ENCODE data around the gene CHRM5. TPM values are rescaled to one million over a fixed set of nuclear protein-coding genes. Genes with fewer than 3 reads are reported as not detected.

Gene CHRM5, protein sequence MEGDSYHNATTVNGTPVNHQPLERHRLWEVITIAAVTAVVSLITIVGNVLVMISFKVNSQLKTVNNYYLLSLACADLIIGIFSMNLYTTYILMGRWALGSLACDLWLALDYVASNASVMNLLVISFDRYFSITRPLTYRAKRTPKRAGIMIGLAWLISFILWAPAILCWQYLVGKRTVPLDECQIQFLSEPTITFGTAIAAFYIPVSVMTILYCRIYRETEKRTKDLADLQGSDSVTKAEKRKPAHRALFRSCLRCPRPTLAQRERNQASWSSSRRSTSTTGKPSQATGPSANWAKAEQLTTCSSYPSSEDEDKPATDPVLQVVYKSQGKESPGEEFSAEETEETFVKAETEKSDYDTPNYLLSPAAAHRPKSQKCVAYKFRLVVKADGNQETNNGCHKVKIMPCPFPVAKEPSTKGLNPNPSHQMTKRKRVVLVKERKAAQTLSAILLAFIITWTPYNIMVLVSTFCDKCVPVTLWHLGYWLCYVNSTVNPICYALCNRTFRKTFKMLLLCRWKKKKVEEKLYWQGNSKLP
- polyA plus RNA-seq (2013, experiment 1 of 2) = not detected
- not detected for polyA plus RNA-seq (2013, experiment 2 of 2)

DNA sequence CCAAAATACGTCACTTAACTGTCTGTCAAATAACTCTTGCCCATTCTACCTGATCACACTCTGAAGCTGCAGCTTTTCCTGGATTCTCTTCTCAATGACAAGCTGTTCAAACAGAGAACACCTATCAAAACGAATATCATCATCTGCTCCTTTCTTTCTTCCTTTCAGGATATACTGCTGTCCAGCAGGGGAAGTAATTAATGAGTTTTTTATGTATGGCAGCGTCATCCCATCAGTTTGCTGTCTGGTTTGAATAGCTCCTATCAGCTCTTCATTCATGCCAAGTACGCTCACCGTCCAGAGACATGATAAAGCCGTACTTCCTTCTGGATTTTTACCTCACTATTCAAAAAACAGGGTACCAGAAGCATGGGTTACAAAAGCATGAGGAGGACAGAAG lies at the start of gene CHRM5:
Gene CHRM5 (plus strand): TSS at position 274 of the 400 bp plus-strand sequence. CDS start 94,221 bp downstream, outside the sequence.
- Histone ChIP-seq H3K4me1 (ENCODE audit: insufficient read depth, low read length) (0 out of 2 replicates have a peak, but pooled peaks cover 5% of the 10 kb centered on the region), H3K4me3 (ENCODE audit: low read length) (no peak within 1 kb of the TSS), H3K9me3 (ENCODE audit: insufficient read depth, low read depth, low read length) (no peaks in the 10 kb centered on the region), H3K9ac (ENCODE audit: low read depth, low read length) (no peak within 1 kb of the TSS), H3K36me3 (ENCODE audit: insufficient read depth, low read length) (no peaks in the 10 kb centered on the region), H3K27me3 (ENCODE audit: insufficient read depth, low read length) (no peaks in the 10 kb centered on the region), H3K27ac (ENCODE audit: low read depth, low read length) (no peak within 1 kb of the TSS)
- WGBS = 92% methylated on average over 6 of the region's 6 CpGs

DNA sequence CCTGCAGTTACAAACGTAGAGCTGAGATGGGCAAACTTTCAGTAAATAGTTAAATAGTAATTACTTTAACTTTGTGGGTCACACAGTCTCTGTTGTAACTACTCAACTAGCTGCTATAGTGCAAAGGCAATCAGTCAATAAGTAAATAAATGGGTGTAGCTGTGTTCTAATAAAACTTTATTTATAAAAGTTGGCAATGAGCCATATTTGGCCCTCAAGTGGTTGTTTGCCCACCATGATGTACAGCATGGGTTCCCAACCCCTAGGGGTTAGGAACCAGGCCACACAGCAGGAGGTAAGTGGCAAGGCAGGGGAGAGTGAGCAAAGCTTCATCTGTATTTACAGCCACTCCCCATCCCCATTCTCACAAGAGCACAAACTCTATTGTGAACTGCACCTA lies 44.9 kb upstream of the CHRM5 start:
- no peaks in the 10 kb centered on the region for H3K4me1 ChIP-seq (ENCODE audit: insufficient read depth, low read length)
- H3K9ac ChIP-seq (ENCODE audit: low read depth, low read length) = no peak overlapping the region
- no peak overlapping the region for H3K4me3 ChIP-seq (ENCODE audit: low read length)
- 0 out of 2 replicates have a peak, but pooled peaks cover 3% of the 10 kb centered on the region for H3K9me3 ChIP-seq (ENCODE audit: insufficient read depth, low read depth, low read length)
- H3K36me3 ChIP-seq (ENCODE audit: insufficient read depth, low read length) = no peaks in the 10 kb centered on the region
- WGBS = no CpG with 5 or more reads among the region's 1 CpG
- no peaks in the 10 kb centered on the region for H3K27me3 ChIP-seq (ENCODE audit: insufficient read depth, low read length)
- no peak overlapping the region for H3K27ac ChIP-seq (ENCODE audit: low read depth, low read length)

DNA sequence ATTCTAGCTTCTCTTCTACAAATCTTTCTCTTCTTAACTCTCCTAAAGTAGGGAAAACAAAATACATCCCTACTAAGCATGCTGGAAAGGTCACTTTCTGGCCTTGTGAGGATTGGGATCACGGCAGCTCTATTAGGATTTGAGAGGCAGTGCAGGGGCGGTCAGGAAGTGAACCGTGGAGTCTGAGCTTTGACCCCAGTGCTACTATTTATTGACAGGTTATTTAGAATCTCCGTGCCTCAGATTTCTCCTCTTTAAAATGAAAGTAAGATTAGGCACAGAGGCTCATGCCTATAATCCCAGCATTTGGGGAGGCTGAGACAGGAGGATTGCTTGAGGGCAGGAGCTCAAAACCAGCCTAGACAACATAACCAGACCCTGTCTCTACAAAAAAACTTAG lies 42.0 kb upstream of the CHRM5 start:
- Histone ChIP-seq H3K4me1 (ENCODE audit: insufficient read depth, low read length) (no peaks in the 10 kb centered on the region), H3K4me3 (ENCODE audit: low read length) (no peak overlapping the region), H3K9me3 (ENCODE audit: insufficient read depth, low read depth, low read length) (0 out of 2 replicates have a peak, but pooled peaks cover 3% of the 10 kb centered on the region), H3K9ac (ENCODE audit: low read depth, low read length) (no peak overlapping the region), H3K27me3 (ENCODE audit: insufficient read depth, low read length) (no peaks in the 10 kb centered on the region), H3K36me3 (ENCODE audit: insufficient read depth, low read length) (no peaks in the 10 kb centered on the region), H3K27ac (ENCODE audit: low read depth, low read length) (no peak overlapping the region)
- 88% methylated on average over 4 of the region's 4 CpGs for WGBS

DNA sequence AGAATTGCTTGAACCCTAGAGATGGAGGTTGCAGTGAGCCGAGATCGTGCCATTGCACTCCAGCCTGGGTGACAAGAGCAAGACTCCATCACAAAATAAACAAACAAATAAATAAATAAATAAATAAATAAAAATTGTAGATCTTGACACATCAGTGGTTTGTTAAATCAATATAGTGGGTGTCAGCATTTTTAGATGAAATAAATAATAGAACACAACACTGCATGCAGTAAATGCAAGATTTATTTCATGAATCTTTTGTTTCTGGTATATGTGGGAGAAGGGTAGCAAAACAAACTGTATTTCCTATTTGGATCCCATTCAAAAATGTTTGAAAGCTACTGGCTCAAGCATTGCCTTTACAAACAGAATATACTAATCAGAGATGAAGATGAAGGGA lies 35.6 kb upstream of the CHRM5 start:
- H3K4me1 ChIP-seq (ENCODE audit: insufficient read depth, low read length) = no peaks in the 10 kb centered on the region
- H3K27me3 ChIP-seq (ENCODE audit: insufficient read depth, low read length) = no peaks in the 10 kb centered on the region
- no CpG with 5 or more reads among the region's 2 CpGs for WGBS
- no peaks in the 10 kb centered on the region for H3K36me3 ChIP-seq (ENCODE audit: insufficient read depth, low read length)
- H3K9me3 ChIP-seq (ENCODE audit: insufficient read depth, low read depth, low read length) = no peaks in the 10 kb centered on the region
- H3K9ac ChIP-seq (ENCODE audit: low read depth, low read length) = no peak overlapping the region
- no peak overlapping the region for H3K4me3 ChIP-seq (ENCODE audit: low read length)
- H3K27ac ChIP-seq (ENCODE audit: low read depth, low read length) = no peak overlapping the region

DNA sequence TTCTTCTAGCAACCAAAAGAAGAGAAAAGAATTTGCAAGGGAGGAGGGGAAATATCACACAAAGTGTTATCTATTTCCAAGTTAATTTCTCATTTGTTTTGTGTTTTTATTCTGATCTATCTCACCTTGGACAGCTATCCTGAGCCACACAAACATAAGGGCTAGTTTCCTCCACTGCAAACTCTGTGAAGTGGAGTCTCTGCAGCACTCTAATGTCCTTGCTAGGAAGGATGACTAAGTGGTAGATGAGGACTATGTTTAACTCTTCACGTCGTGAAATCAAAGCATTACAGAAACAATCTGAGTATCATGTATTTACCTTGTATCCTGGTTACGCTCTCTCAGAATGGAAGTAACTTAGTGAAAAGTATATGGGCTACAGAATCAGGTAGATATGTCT lies 33.9 kb upstream of the CHRM5 start:
- H3K4me1 ChIP-seq (ENCODE audit: insufficient read depth, low read length) = no peaks in the 10 kb centered on the region
- no peaks in the 10 kb centered on the region for H3K36me3 ChIP-seq (ENCODE audit: insufficient read depth, low read length)
- no peak overlapping the region for H3K27ac ChIP-seq (ENCODE audit: low read depth, low read length)
- no peaks in the 10 kb centered on the region for H3K9me3 ChIP-seq (ENCODE audit: insufficient read depth, low read depth, low read length)
- H3K4me3 ChIP-seq (ENCODE audit: low read length) = no peak overlapping the region
- no peaks in the 10 kb centered on the region for H3K27me3 ChIP-seq (ENCODE audit: insufficient read depth, low read length)
- H3K9ac ChIP-seq (ENCODE audit: low read depth, low read length) = no peak overlapping the region
- WGBS = 88% methylated on average over 3 of the region's 3 CpGs

DNA sequence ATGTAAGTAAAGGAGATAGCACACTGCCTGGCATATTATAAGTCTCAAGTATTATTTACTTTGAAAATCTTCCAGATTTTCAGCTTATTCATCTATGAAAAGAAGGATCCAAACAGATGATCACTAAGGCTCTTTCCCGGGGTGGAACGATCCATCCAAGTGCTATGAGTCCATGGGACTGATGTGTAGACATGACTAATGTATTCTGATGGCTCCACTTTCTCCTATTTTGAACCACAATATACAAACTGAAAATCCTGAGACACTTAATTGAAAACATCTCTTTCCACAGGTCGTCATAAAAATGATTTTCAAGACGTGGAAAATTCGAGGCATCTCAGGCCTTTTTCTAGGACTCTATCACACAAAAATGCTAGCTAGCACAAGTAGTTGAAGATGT lies 33.4 kb upstream of the CHRM5 start:
- 83% methylated on average over 5 of the region's 5 CpGs for WGBS
- no peak overlapping the region for H3K4me3 ChIP-seq (ENCODE audit: low read length)
- no peak overlapping the region for H3K9ac ChIP-seq (ENCODE audit: low read depth, low read length)
- H3K27me3 ChIP-seq (ENCODE audit: insufficient read depth, low read length) = no peaks in the 10 kb centered on the region
- H3K4me1 ChIP-seq (ENCODE audit: insufficient read depth, low read length) = no peaks in the 10 kb centered on the region
- no peaks in the 10 kb centered on the region for H3K36me3 ChIP-seq (ENCODE audit: insufficient read depth, low read length)
- no peak overlapping the region for H3K27ac ChIP-seq (ENCODE audit: low read depth, low read length)
- H3K9me3 ChIP-seq (ENCODE audit: insufficient read depth, low read depth, low read length) = no peaks in the 10 kb centered on the region

DNA sequence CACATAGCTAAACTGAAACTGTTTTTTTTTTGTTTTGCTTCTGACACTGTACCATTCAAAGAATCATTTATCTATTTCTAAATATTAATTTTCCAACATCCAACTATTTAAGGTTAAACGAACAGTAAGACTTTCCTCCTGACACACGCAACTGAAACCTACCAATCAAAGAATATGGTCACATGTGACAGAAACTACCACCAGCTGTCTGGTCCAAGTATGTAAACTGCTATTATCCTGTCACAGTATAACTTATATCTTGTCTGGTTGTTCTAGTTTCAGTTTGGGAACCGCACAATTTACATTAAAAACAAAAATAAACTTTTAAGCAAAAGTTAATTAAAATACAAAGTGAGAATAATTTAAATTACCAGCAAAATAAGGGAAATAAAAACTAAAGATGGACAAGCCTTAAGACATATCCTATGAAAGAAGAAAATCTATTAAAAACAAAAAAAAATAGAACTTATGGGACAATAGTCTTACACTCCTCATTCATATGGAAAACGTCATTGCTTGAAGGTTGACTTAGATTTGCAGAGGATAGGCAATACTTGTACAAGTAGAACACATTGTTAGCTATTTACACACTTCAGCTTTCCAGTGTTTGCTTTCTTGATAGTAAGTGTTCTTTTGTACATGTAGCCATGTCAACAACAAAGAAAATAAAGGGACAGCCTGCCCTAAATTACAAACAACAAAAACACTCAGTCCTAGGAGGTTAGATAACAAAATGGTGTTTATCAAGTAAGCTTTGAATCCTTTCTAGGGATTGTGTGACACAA lies 26.8 kb upstream of the CHRM5 start:
- Histone ChIP-seq H3K9ac (ENCODE audit: low read depth, low read length) (no peak overlapping the region), H3K36me3 (ENCODE audit: insufficient read depth, low read length) (no peaks in the 10 kb centered on the region), H3K4me1 (ENCODE audit: insufficient read depth, low read length) (no peaks in the 10 kb centered on the region), H3K4me3 (ENCODE audit: low read length) (no peak overlapping the region), H3K27ac (ENCODE audit: low read depth, low read length) (no peak overlapping the region), H3K9me3 (ENCODE audit: insufficient read depth, low read depth, low read length) (no peaks in the 10 kb centered on the region), H3K27me3 (ENCODE audit: insufficient read depth, low read length) (no peaks in the 10 kb centered on the region)
- WGBS = 93% methylated on average over 3 of the region's 4 CpGs

DNA sequence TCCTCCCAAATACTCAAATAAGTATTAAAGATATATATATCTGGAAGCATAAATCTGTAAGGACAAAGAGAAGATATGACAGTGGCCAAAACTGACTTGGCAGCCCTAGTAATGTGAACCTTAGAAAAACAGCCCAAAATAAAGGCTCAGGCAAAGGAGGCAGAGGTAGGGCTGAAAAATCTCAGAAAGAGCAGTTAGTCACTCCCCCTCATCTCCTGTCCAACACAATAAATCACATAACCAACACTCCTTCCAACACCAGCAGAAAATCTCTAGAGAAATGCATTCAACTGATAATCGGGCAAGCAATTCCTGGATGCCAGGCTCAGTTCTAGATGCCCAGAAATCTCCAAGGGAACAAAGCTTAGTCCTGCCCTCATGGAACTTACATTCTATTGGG lies 22.1 kb upstream of the CHRM5 start:
- Histone ChIP-seq H3K36me3 (ENCODE audit: insufficient read depth, low read length) (no peaks in the 10 kb centered on the region), H3K9me3 (ENCODE audit: insufficient read depth, low read depth, low read length) (no peaks in the 10 kb centered on the region), H3K4me1 (ENCODE audit: insufficient read depth, low read length) (0 out of 2 replicates have a peak, but pooled peaks cover 3% of the 10 kb centered on the region), H3K27me3 (ENCODE audit: insufficient read depth, low read length) (no peaks in the 10 kb centered on the region), H3K27ac (ENCODE audit: low read depth, low read length) (no peak overlapping the region), H3K4me3 (ENCODE audit: low read length) (no peak overlapping the region), H3K9ac (ENCODE audit: low read depth, low read length) (no peak overlapping the region)
- WGBS = 96% methylated on average over 1 of the region's 1 CpG

DNA sequence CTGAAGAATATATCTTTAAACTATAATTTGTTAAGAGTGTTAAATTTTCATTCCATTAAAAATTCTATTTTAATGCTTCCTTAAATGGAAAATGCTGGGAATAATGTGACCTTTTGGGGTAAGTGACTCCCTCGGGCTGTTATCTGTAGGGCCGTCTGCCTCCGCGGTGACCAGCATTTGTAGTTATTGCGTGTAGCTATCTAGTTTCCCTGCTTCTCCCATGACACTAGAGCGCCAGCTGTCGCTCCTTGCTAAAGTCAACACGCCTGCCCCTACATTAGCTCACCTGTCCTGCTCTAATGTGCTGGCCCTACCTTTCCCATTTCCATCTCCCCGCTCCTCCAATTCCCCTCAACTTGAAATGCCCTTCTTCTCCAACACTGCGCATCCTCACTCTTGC lies 12.4 kb upstream of the CHRM5 start:
- Histone ChIP-seq H3K4me1 (ENCODE audit: insufficient read depth, low read length) (0 out of 2 replicates have a peak, but pooled peaks cover 2% of the 10 kb centered on the region), H3K9ac (ENCODE audit: low read depth, low read length) (no peak overlapping the region), H3K27me3 (ENCODE audit: insufficient read depth, low read length) (no peaks in the 10 kb centered on the region), H3K9me3 (ENCODE audit: insufficient read depth, low read depth, low read length) (no peaks in the 10 kb centered on the region), H3K4me3 (ENCODE audit: low read length) (no peak overlapping the region), H3K36me3 (ENCODE audit: insufficient read depth, low read length) (no peaks in the 10 kb centered on the region), H3K27ac (ENCODE audit: low read depth, low read length) (no peak overlapping the region)
- 85% methylated on average over 10 of the region's 10 CpGs for WGBS

DNA sequence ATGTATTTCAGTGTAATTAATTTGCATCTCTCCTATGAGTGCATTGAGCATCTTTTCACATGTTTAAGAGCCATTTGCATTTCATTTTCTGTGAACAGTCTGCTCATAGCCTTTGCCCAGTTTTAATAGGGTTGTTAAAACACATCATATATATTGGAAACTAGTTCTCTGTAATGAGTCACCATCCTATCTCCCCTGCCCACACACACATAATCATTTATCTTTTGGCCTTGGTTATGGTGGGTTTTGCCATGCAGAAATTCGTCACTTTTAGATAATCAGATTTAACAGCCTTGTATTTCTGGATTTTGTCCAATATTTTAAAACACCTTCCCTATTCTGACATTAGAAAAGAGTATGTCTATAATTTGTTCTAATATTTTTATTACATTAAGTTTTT lies 11.9 kb upstream of the CHRM5 start:
- Histone ChIP-seq H3K27ac (ENCODE audit: low read depth, low read length) (no peak overlapping the region), H3K9me3 (ENCODE audit: insufficient read depth, low read depth, low read length) (no peaks in the 10 kb centered on the region), H3K4me3 (ENCODE audit: low read length) (no peak overlapping the region), H3K27me3 (ENCODE audit: insufficient read depth, low read length) (no peaks in the 10 kb centered on the region), H3K9ac (ENCODE audit: low read depth, low read length) (no peak overlapping the region), H3K4me1 (ENCODE audit: insufficient read depth, low read length) (no peaks in the 10 kb centered on the region), H3K36me3 (ENCODE audit: insufficient read depth, low read length) (no peaks in the 10 kb centered on the region)
- no CpG with 5 or more reads among the region's 1 CpG for WGBS

Data from HUES64 (cell line).